KG1 (cell line): ENCODE data around the gene URAD.
"Not testable (repeated sequence)": the region's sequence is repeated elsewhere in the genome, so short reads cannot be mapped to it uniquely, and the experiment has no call there.

Experiments
- DNase-seq: peaks from one replicate; lab custom pipeline; 2025; lab: John Stamatoyannopoulos, UW

The URAD gene

DNA sequence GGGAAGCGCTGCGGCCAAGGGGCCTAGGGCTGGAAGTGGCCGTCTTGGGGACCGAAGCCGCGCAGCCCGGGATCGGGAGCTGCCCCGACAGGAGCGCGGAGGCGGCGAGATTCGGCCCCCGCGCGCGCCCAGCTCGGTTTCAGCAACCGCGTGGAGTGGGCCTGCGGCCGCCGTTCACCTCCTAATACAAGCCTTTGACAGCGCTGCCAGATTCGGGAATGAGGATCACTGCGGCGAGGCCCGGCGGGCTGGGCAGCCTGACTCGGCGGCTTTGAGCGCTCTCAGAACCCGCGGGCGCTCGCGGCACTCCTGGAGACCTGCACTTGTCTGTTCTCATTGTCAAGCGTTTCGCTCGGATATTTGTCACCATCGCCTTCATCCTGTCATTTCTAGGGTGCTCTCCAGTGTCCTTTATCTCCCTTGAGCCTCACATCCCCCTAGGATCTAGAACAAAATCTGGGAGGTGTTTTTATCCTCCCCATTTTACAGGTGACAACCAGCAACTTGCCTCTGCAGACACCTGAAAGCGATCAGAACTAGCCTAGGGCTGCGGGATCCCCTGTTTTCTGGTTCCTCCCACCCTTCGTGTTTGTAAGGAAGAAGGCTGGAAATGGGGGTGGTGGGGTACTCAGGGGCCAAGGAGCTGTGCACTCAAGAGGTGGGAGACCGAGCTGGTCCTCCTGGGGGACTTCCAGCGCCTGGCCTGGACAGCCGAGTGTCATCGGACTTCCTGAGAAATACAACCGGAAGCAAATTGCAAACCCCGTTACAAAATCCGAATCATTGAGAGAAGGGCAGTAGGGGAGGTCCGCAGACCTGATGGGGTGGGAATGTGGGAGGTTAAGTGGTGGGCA, 17.9 kb downstream of the URAD start:
- DNase-seq = no peak

DNA sequence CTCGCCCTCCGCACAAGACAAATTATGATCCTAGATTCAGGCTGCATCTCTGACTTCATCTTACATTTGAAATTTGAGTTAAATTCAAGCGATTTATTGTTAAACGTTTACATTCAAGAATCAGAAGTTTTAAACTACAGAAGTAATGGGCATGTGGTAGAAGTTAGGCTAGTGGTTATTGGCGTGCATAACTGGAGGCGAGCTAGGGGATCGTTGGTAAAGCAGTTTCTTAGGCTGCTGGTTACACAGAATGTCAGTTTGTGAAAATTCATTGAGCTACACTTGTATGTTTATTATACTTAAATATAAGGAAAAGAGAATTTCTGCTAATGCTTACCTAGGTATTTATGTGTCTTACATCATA, 18.6 kb downstream of the URAD start:
- DNase-seq = no peak

DNA sequence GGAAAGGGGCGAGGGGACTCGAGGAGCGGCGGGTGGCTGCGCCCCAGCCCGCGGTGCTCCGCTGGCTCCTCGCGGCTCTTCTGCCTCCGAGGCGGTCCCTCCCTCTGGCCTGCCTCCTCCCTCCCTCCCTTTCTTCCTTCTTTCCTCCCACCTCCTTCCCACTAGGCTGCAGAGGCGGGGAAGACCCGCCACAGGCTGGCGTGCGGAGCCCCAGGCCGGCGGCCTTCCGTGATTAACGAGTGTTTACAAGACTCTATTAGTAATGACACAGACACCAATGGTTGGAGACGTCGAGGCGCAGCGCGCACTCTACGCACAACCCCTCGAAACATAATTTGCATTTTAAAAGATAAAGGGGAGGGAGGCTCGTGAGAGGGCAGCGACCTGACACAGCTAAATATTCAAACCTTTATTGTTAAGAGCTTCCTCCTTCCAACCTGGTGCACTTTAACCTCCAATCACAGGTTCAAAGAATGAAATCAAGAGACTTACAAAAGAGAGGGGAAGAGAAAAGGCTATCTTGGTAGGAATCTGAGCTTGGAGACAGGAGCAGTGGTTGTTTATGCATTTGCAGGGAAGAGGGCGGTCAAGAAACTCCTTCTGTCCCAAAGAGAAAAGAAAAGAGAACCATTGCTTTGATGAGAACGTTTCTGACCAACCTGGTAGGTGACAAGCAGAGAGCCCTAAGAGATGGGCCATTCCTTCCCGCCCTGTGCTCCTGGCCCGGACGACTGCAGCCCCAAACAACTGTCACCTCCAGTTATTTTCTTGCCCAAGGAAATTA, 19.2 kb downstream of the URAD start, which contains the start of gene CDX2:
Gene CDX2 (minus strand): TSS at position 234 of the 784 bp plus-strand sequence. CDS start 309 bp downstream, outside the sequence.
- DNase-seq = no peak

DNA sequence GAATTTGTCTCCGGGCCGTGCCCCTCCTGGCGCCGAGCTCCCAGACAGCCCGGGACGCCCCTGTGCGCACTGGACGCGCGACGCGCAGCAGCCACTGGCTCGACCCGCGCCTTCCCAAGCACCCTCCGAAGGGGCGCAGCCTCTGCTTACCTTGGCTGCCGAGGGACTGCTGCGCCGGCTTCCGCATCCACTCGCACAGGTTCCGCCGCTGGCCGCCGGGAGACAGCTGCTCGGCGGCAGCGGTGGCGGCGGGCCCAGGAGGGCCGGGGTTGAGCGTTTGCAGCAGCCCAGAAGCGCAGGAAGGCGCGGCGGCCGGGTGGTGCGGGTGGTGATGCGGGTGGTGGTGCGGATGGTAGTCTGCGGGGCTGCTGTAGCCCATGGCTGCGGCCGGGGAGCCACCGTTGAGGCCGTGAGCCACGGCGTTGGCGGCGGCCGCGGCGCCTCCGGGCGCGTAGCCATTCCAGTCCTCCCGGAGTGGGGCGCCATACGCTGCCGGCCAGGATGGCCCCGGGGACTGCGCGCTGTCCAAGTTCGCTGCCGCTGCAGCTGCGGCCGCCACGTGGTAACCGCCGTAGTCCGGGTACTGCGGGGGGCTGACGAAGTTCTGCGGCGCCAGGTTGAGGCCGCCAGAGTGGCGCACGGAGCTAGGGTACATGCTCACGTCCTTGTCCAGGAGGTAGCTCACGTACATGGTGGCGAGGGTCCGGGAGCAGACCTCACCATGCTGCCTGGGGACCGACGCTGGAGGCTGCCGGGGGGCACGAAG, 20.0 kb downstream of the URAD start:
- no peak for DNase-seq

DNA sequence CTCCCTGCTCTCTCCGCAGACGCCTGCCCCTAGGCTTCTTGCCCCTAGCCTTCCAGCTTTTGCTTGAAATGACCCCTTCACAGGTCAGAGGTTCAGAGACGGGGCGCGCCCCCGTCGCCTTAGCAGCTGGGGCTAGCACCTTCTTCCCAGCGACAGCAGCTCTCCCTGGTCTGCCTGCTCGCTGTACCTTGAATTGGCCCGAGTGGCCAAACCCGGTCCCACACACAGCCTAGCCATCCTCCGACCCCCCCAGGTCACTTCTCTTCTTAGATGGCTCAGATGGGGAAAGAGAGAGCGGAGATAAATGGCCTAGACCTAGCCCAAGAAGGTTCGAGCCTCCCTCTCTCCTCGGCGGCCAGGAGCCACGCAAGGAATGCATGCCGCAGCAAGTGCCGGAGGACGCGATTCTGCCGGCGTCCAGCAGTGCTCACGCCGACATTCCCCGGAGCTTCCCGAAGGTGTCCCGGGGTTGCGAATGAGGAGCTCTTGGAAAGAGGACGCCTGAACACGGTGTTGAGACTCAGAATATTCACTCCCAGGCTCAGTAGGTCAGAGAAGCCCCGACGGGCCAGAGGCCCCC, 20.7 kb downstream of the URAD start:
- no peak for DNase-seq

DNA sequence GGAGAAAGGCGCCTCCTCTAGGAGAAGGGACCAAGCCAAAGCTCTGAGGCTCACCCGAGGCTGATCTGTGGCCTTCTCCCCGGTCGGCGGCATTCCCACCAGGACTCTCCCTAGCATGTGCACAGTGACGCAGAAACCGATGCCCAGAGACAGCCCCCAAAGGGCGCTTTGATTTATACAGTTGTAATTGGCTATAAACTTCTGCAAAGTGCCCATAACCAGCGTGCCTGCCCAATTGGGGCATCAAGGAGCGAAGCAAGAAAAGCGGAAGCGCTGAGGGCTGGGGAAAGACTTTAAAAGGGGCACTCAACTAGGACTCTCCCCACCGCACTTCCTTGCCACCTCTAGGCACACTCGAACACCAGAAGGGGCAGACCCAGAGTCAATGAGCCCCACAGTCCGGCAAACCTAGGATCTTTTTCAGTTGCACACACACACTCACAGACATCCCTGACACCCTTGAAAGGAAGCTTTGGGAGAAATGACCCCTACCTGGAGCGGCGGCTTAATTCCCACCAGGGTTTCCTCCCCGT, 21.2 kb downstream of the URAD start:
- DNase-seq = no peak

DNA sequence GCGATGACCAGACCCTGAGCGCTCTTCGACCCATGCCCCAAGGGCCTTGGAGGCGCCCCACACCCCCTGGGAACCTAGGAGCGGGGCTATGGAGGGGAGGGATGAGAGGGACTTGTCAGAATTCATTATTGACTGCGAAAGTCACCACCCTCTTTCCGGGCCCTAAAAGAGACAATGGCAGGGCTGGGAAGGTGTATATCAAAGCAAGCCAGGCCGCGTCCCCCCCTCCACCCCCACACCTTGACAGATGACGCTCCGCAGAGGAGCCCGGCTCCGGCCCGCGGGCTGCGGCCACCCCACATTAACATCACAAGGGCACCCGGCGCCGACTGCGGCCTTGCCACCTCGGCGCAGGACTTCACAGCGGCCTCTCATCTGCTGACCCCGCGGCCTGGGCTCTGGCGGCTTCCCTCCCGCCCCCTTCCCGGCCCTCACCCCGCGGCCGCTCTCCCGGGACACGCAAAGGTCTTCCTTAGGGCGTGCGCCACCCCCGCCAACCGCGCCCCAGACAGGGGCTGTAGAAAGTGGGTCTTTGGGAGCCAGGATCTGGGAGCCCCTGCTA, 21.8 kb downstream of the URAD start:
- DNase-seq = no peak

DNA sequence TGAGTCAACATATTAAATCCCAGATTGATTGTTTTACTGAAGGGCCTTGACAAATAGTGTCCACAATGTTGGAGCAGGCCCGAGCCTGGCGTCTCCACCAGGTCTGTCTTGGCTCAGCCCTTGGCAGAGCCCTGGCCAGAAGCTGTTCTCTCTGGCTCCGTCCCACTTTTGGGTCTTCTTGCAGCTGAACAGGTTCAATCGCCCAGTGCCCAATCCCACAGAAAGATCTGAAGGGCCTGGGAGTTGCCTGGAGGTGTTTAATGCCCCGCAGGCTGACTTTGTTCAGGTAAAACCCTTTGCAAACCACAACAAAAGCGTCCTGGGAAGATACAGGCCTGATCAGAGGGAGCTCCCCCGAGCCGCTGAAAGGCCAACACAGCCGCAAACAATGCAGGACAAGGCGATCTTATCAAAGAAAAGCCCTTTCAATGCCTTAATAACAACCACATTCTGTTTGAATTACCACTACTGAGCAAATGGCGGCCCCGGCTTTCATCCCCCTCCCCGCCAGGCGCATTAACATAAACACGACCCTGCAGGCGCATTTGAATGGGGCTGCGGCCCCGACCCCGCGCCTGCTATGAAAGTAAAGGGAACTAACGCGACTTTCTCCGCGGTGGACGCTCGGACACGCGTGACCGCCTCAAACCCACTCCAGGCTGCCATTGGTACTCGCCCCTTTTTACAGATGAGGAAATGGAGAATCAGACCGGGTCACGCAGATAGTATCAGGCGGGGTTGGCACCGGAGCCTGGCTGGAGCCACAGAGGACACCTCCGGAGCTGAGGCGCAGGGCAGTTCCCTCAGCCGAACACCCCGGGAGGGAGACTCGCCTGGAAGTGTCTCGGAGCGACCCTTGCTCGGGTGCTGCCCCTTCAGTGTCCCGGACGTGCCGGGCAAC, 22.5 kb downstream of the URAD start:
- no peak for DNase-seq

DNA sequence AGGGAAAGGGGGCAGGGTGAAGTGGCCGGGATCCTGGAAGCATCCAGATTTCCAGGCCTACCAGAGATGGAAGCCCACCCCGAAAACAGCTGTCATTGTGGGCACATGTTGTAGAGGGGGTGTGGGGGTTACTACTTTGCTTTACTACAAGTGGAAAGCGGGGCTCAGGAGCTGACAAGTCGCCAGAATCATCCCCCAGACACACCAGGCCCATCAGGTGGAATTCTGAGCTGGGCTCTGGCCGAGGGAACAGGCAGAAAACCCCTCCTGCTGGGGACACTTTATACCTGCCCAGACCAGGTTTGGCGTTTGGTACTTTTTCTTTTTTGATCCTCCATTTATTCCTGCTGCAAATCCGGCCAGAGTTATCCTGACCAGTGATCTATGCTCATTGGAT, 23.2 kb downstream of the URAD start:
- DNase-seq = no peak

DNA sequence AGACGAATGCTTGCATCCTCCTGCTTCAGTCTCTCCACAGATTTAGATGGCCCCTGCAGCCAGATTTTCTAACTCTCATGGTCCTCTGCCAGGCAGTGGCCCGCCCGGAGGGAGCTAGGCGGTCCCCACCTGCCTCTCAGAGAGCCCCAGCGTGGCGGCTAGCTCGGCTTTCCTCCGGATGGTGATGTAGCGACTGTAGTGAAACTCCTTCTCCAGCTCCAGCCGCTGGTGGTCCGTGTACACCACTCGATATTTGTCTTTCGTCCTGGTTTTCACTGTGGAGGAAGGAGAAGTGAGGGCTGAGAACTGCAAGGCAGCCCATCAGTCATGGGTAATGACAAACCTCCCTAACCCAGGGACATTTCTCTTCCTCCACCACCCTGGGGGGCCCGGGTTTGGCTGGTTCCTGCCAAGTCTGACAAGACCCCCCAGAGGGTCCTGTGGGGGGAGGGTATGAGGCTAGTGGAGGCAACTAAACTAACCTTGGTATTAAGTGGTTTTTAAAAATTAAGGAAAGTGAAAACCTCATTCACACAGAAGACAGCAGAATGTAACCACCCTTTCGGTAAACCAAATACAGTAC, 23.7 kb downstream of the URAD start:
- DNase-seq = no peak

DNA sequence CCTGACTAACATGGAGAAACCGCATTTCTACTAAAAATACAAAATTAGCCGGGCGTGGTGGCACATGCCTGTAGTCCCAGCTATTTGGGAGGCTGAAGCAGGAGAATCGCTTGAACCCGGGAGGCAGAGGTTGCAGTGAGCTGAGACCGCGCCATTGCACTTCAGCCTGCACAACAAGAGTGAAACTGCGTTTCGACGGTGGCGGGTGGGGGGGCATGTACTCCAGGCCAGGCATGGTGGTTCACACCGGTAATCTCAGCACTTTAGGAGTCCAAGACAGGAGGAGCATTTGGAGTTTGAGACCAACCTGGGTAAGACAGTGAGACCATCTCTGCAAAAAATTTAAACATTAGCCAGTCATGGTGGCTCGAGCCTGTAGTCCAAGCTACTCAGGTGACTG, 24.3 kb downstream of the URAD start:
- DNase-seq = not testable (repeated sequence)

DNA sequence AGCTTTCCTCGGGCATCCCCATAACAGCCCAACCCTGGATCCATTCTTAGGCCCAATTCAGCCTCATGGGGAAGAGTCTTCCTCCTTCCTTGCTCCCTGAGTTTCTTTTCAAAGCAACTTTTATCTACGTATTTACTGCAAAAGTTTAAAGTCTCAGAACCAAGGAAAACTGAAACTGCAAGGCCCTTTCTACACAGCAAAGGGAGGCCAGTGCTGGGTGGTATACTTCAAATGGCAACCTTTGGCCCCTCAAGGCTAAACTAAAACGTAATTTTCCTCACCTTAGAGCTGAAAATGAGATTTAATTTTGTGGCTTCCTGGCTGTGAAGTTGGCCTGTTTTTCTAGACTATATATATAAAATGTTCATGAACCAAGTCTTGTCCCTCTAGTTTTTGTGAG, 25.0 kb downstream of the URAD start:
- no peak for DNase-seq

DNA sequence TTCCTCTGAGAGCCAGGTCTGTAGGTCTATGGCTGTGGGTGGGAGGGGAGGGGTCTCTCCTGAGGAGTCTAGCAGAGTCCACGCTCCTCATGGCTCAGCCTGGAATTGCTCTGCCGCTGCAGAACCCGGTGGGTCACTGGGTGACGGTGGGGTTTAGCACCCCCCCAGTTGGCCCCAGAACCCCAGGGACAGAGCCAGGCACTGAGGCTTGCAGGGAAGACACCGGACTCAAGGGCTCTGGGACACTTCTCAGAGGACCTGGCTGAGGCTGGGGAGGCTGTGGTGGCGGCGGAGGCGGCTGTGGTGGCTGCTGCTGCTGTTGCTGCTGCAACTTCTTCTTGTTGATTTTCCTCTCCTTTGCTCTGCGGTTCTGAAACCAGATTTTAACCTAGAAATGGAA, 25.5 kb downstream of the URAD start:
- no peak for DNase-seq

DNA sequence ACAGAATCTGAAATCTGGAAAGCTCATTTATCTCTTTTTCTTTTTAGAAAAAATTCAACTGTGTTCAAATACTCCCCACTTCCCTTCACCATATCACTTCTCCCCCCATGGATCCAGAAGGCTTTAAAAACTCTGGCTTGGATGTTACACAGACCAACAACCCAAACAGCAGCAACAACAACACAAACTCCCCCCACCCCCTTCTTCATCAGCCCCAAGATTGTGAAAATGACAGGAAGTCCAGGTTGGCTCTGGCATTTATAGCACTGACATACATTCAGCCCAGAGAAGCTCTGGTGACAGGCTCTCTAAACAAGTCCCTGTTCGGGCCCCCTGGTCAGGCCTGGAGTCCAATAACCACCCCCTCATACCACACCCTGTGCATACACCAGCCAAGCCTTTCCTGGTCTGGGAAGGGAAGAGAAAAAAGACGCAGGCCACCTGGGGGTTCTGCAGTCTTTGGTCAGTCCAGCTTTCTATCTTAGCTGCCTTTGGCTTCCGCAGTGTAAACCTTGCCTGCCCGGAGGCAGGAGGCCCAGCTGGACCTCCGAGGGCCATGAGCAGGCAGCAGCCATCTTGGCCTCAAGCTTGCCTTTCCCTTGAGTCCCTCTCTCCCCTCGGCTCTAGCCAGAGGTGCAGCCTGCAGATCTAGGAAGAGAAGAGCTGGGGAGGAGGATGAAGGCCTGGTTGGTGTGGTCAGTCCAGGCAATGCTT, 26.2 kb downstream of the URAD start:
- DNase-seq = no peak

DNA sequence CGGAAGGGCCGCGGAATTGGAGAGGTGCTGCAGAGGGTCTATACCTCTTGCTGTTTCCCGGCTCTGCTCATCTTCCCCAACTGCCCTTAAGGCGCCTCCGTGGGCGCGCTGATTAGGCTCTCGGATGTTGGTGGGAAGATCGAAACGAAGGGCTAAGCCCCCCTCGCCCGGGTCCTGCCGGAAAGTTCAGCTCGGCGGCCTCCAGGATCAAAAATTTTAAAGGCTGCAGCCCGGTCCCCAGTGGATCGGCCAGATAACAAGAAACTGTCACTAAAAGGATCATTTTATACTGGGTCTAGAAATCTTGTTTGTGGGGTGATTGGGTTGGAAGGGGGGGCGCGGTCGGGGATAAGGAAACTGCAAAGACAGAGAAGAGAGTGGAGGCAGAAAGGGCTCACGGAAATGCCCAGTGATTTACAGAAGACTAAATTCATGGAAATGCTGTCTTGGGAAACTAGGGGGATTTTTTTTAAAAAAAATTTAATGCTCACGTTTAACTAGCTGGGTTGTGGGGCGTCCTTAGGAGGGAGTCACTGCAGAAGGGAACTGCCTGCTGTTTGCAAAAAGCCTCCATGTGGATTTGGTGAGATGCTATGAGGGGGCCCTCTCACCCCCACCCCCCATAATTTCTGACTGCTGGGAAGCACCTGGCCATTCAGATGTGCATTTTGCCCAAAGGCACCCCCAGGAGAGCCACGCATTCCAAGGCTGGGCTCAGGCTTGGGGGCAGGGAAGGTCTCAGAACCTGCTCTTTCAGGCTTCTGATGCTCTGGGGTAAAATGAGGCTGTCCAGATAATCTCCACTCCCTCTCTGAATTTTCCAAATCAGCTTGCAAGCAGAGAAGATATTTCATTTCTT, 27.0 kb downstream of the URAD start:
- no peak for DNase-seq

DNA sequence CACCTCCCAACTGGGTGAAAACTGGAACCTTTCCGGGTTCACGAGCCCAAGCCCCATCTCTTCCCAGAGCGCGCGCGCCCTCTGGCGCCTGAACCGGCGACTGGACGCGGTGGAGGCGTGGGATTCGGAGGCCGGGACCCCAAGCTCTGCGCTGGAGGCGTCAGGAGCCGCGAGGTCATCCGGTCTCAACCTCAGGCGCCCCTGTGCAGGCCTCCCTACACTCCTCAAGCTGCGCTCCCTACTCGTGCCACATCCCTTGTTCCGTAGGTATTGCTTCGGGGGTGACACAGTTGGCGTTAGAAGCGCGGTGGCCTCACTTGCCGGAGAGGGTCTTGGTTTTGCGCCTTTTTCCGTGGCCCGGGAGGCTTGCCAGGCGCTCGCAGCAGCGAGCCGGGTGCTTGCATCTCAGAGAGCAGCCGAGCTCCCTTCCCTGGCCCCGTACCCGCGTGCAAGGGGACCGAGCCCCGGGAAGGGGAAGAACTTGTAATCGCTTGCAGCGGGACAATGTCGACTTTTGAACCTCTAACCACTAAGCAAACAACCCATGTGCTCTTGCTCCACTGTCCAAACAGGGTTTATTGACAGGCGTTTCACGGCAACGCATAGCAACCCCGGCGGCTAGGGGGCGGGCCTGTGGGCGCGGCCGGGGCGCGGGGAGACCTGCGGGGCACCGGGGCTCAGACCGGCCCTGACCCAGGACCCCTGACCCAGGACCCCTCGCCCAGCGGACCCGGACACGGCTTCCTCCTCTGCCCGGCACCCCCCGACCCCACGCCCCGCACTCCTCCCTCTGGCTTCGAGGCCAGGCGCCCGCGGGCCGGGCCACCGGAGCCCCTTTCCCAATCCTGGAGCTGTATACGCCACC, 27.9 kb downstream of the URAD start:
- no peak for DNase-seq

DNA sequence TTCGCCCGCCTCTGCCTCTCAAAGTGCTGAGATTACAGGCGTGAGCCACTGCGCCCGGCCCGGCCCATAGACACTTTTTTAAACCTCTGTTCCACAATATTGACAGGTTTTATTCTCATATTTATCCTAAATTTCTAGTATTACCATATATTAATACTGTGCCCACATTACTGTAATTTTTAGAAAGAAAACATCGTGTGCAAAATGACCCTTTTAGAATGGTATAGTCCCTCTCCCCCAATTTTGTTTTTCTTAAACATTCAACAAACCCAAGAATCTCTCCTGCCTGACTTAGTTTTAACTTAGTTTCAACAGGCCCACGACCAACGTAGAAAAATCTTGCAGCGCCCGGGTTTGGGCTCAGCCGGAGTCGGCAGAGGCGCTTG, 28.5 kb downstream of the URAD start:
- no peak for DNase-seq
